GM12801 (cell line): Measurements from ENCODE around the gene HOPX.

Experiments
- TF ChIP-seq, protein P1 (sequence below): IDR thresholded peaks from one replicate; pipeline ENCODE4 v1.5.1; 2011; ENCODE audit warnings: control low read depth; ENCODE audit not compliant: insufficient read length; ENCODE audit errors: extremely low read depth

The HOPX gene, protein sequence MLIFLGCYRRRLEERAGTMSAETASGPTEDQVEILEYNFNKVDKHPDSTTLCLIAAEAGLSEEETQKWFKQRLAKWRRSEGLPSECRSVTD

DNA sequence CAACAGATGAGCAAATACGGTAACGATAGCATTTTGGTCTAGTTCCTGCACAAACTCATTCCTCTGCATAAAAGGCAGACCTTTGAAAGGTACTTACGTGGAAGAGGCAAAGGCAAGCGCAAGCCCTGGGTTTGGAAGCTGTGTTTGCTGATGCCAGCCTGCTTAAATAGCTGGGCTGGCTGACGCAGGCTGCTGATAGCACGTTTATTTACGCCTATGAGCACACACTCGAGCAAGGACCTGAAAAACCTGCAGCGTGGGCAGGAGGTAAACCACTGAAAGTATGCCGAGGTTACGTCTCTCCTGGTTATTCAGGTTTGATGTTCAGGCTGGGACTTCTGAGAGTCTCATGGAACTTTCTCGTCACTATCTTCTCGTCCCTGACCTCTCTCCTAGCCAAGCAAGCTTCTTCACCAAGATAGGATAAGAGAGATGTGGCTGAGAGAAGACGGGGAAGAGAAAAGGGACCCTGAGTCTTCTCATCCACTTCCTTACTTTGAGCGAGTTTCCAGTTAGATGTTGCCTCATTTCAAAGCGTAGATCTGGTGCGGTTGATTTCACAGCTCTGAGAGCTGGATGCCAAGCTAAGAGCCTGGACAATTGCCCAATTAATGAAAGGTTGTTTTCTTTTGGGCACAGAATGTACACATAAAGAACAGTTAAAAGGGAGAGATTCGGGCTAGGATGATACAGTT, at the start of gene HOPX:
HOPX (minus strand) TSS at position 139 of the 695 bp plus-strand sequence. CDS start 23,480 bp downstream, outside the sequence.
- TF ChIP-seq, protein P1, sequence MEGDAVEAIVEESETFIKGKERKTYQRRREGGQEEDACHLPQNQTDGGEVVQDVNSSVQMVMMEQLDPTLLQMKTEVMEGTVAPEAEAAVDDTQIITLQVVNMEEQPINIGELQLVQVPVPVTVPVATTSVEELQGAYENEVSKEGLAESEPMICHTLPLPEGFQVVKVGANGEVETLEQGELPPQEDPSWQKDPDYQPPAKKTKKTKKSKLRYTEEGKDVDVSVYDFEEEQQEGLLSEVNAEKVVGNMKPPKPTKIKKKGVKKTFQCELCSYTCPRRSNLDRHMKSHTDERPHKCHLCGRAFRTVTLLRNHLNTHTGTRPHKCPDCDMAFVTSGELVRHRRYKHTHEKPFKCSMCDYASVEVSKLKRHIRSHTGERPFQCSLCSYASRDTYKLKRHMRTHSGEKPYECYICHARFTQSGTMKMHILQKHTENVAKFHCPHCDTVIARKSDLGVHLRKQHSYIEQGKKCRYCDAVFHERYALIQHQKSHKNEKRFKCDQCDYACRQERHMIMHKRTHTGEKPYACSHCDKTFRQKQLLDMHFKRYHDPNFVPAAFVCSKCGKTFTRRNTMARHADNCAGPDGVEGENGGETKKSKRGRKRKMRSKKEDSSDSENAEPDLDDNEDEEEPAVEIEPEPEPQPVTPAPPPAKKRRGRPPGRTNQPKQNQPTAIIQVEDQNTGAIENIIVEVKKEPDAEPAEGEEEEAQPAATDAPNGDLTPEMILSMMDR: no peak

DNA sequence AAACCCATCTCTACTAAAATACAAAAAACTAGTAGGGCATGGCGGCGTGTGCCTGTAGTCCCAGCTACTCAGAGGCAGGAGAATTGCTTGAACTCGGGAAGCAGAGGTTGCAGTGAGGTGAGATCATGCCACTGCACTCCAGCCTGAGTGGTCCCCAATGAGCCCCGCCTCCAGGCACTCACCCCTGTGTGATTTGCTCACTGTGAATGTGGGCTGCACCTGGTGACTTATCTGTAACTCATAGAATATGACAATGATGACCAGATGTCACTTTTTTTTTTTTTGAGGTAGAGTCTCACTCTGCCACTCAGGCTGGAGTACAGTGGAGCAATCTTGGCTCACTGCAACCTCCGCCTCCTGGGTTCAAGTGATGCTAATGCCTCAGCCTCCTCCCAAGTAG, 49.0 kb upstream of the HOPX start:
- TF ChIP-seq, protein P1: no peak

- TF ChIP-seq, protein P1: no peak
Observed at GRCh38 chr4:56728512-56728911, 47.4 kb upstream of the HOPX start.

DNA sequence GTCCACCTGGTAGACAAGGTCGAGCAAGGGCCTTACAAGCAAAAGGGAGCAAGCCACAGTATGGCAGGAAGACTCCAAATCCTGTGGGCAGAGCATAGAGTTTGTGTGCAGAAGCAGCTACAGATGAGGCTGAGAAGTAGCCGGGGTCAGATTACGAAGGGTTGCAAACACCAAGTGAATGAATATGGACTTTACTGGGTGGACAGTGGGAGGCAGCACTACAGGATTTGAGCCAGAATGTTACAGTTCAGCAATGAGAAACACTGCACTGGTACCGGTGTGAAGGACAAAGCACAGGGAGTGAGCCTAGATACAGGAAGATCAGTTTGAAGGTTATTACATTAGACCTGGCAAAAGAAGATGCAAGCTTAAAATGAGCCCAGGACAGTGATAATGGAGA, 46.1 kb upstream of the HOPX start:
- TF ChIP-seq, protein P1: no peak

DNA sequence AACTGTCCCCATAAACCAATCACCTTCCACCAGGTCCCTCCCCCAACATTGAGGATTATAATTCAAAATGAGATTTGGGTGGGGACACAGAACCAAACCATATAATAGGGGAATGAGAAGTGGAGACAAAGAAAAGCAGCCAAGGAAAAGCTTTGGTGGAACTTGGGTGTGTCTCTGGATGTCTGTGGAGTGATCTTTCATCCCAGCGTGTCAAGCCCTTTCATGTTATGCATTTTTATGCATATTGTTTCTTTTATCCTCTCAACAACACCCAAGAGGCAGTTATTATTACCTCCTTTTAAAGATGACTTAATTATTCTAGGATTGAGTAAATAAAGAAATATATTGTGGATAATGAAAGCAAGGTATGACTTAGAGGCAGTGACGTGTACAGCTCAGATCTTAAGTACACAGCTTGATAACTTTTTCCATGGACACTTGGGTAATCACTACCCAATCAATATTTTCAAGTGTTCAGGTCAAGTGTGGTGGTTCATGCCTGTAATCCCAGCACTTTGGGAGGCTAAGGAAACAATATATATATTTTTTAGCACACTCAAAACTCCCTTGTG, 42.6 kb upstream of the HOPX start:
- TF ChIP-seq, protein P1: no peak

DNA sequence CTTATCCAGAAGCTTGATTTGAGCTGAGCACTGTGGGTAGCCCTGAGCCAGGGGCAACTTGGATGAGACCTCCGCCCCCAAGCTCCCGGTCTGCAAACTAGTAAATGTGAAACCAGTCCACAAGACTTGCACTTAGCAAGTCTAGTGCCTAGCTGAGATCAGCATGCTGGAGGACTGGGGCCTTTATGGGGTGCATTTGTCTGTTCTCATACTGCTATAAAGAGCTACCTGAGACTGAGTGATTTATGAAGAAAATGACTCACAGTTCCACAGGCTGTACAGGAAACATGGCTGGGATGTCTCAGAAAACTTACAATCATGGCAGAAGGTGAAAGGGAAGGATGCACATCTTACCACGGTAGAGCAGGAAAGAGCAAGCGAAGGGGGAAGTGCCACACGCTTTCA, 42.1 kb upstream of the HOPX start:
- TF ChIP-seq, protein P1: no peak

GRCh38 chr4:56708146-56708545, 27.1 kb upstream of the HOPX start:
- TF ChIP-seq, protein P1: no peak
